HCT116 (cell line): ENCODE data around the gene GNG12. TPM values are rescaled to one million over a fixed set of nuclear protein-coding genes. Genes with fewer than 3 reads are reported as not detected.
A peak's percentile ranks its signal among the peaks of the same experiment; 100 is the strongest.

Experiments used
- ATAC-seq: fragments of 200-7000 bp; cut with Tn5 transposase; 2 replicates; pipeline ENCODE4 v1.9.1; 2020; ENCODE audit warnings: mild to moderate bottlenecking, moderate library complexity
- BruUV-seq: library from RNA; stranded (reverse); fragments of 400-500 nt; replicated peaks from 2 replicates; lab custom pipeline; 2021; lab: Mats Ljungman, UMichigan
- CTCF ChIA-PET: fragments of 300-600 bp; sonication (Branson Sonifier 250); formaldehyde crosslinking; loops from one replicate; lab custom pipeline; 2021; ENCODE audit warnings: antibody characterized with exemption; lab: Charles Lee
- POLR2A ChIA-PET: fragments of 300-600, 350-600 bp; sonication (Branson Sonifier 250); formaldehyde crosslinking; loops from one replicate; lab custom pipeline; 2021; ENCODE audit warnings: antibody characterized with exemption; lab: Charles Lee
- RAD21 ChIA-PET, 2 experiments: fragments of 300-600 bp; sonication (Branson Sonifier 250); formaldehyde crosslinking; loops; one replicate each; lab custom pipeline; 2023; ENCODE audit warnings: low total read pairs in 2 of 2; ENCODE audit not compliant: uncharacterized antibody in 2 of 2, unreplicated experiment in 2 of 2, low non-redundant PET in 1 of 2; lab: Charles Lee
- DNase-seq: peaks from one replicate; pipeline ENCODE4 v3.0.0-alpha.2; 2010; ENCODE audit warnings: low read depth, low spot score
- H2AFZ ChIP-seq: fragments of 200-600 bp; shearing (Covaris generic), sonication (generic); 2 replicates; pipeline ENCODE4 v1.6.1; 2017; ENCODE audit warnings: low read depth, mixed run types, mixed read lengths, antibody characterized with exemption, low read length; ENCODE audit not compliant: poor library complexity, severe bottlenecking
- H3K27ac ChIP-seq: 2 replicates; pipeline ENCODE4 v1.5.1; 2012; ENCODE audit warnings: low read depth, low read length
- H3K27me3 ChIP-seq: fragments of 200-600 bp; sonication (generic); 2 replicates; pipeline ENCODE4 v1.6.1; 2016; ENCODE audit warnings: mixed run types, low read length, mixed read lengths; ENCODE audit not compliant: insufficient read depth
- H3K36me3 ChIP-seq, 2 experiments: fragments of 200-500 bp in 1 of 2; fragments of 200-600 bp in 1 of 2; sonication (Bioruptor generic) in 1 of 2; sonication (generic) in 1 of 2; 2 replicates each; pipeline versions ENCODE4 v1.5.1 to v1.6.1; 2014 to 2016; ENCODE audit warnings: low read length in 2 of 2, inconsistent platforms in 1 of 2, mixed read lengths in 1 of 2, mixed run types in 1 of 2; ENCODE audit not compliant: insufficient read depth in 2 of 2, control insufficient read depth in 1 of 2
- H3K4me1 ChIP-seq, 2 experiments: fragments of 200-600 bp in 1 of 2; sonication (generic) in 1 of 2; 2 replicates each; pipeline versions ENCODE4 v1.5.1 to v1.6.1; 2012 to 2017; ENCODE audit warnings: low read length in 2 of 2, inconsistent platforms in 1 of 2, mild to moderate bottlenecking in 1 of 2, mixed read lengths in 1 of 2, mixed run types in 1 of 2, moderate library complexity in 1 of 2; ENCODE audit not compliant: insufficient read depth in 2 of 2, control insufficient read depth in 1 of 2
- H3K4me2 ChIP-seq: fragments of 200-600 bp; sonication (generic); 2 replicates; pipeline ENCODE4 v1.6.1; 2017; ENCODE audit warnings: mixed run types, low read length, mixed read lengths
- H3K4me3 ChIP-seq, 2 experiments: fragments of 200-600 bp in 1 of 2; sonication (generic) in 1 of 2; replicated peaks in 1 of 2; 2 replicates each; pipeline ENCODE4 v1.5.1; 2011 to 2016; ENCODE audit warnings: low read length in 2 of 2, control low read depth in 1 of 2, low read depth in 1 of 2, mild to moderate bottlenecking in 1 of 2, mixed read lengths in 1 of 2, mixed run types in 1 of 2
- H3K79me2 ChIP-seq: fragments of 200-600 bp; sonication (generic); 2 replicates; pipeline ENCODE4 v1.6.1; 2017; ENCODE audit warnings: mild to moderate bottlenecking, mixed run types, low read length, moderate library complexity, mixed read lengths; ENCODE audit not compliant: insufficient read depth
- H3K9ac ChIP-seq: fragments of 200-600 bp; sonication (generic); 2 replicates; pipeline ENCODE4 v1.6.1; 2016; ENCODE audit warnings: low read length, mixed read lengths
- H3K9me2 ChIP-seq: fragments of 200-600 bp; sonication (generic), shearing (Covaris generic); 2 replicates; pipeline ENCODE4 v1.6.1; 2017; ENCODE audit warnings: mixed run types, mild to moderate bottlenecking, moderate library complexity; ENCODE audit not compliant: insufficient read depth
- H3K9me3 ChIP-seq, 2 experiments: fragments of 200-500 bp in 1 of 2; fragments of 200-600 bp in 1 of 2; sonication (Bioruptor generic) in 1 of 2; sonication (generic) in 1 of 2; 2 replicates each; pipeline ENCODE4 v1.6.1; 2014 to 2017; ENCODE audit warnings: low read length in 2 of 2, mixed read lengths in 2 of 2, inconsistent platforms in 1 of 2, low read depth in 1 of 2, mild to moderate bottlenecking in 1 of 2, mixed run types in 1 of 2, moderate library complexity in 1 of 2; ENCODE audit not compliant: control insufficient read depth in 1 of 2, insufficient read depth in 1 of 2
- H4K20me1 ChIP-seq: fragments of 200-600 bp; sonication (generic), shearing (Covaris generic); 2 replicates; pipeline ENCODE4 v1.6.1; 2017; ENCODE audit warnings: mixed run types, mild to moderate bottlenecking, moderate library complexity; ENCODE audit not compliant: insufficient read depth
- CBX3 ChIP-seq: IDR thresholded peaks from 2 replicates; pipeline ENCODE4 v1.6.1; 2012; ENCODE audit warnings: low read depth
- CEBPB ChIP-seq: IDR thresholded peaks from 2 replicates; pipeline ENCODE4 v1.6.1; 2012; ENCODE audit warnings: low read depth
- CTCF ChIP-seq, 3 experiments: fragments of 200-600 bp in 1 of 3; sonication (generic) in 1 of 3; IDR thresholded peaks in 2 of 3; conservative IDR thresholded peaks in 1 of 3; 2 replicates each; pipeline ENCODE4 v1.5.1; 2012 to 2017; ENCODE audit warnings: low read depth in 2 of 3, low read length in 2 of 3, antibody characterized with exemption in 1 of 3, borderline replicate concordance in 1 of 3, control low read depth in 1 of 3, mild to moderate bottlenecking in 1 of 3, mixed read lengths in 1 of 3, mixed run types in 1 of 3, moderate library complexity in 1 of 3; ENCODE audit not compliant: insufficient read depth in 1 of 3
- EGR1 ChIP-seq: IDR thresholded peaks from 2 replicates; pipeline ENCODE4 v1.6.1; 2012; ENCODE audit warnings: low read depth
- EZH2 ChIP-seq: fragments of 200-600 bp; sonication (generic); IDR thresholded peaks from 2 replicates; pipeline ENCODE4 v1.6.1; 2017; ENCODE audit warnings: antibody characterized with exemption, mixed run types
- FOSL1 ChIP-seq: IDR thresholded peaks from 2 replicates; pipeline ENCODE4 v1.6.1; 2012; ENCODE audit warnings: low read depth
- JUND ChIP-seq: IDR thresholded peaks from 2 replicates; pipeline ENCODE4 v1.6.1; 2012
- POLR2A ChIP-seq: IDR thresholded peaks from 2 replicates; pipeline ENCODE4 v1.7.0; 2011; ENCODE audit warnings: borderline replicate concordance; ENCODE audit not compliant: insufficient read depth, insufficient read length; ENCODE audit errors: extremely low read depth
- POLR2AphosphoS5 ChIP-seq: IDR thresholded peaks from 2 replicates; pipeline ENCODE4 v1.6.1; 2011; ENCODE audit warnings: mild to moderate bottlenecking, low read depth, low read length, moderate library complexity
- RAD21 ChIP-seq: IDR thresholded peaks from 2 replicates; pipeline ENCODE4 v1.6.1; 2012; ENCODE audit warnings: low read depth, mild to moderate bottlenecking
- SIN3A ChIP-seq: IDR thresholded peaks from 2 replicates; pipeline ENCODE4 v1.6.1; 2012; ENCODE audit warnings: low read depth
- SP1 ChIP-seq: IDR thresholded peaks from 2 replicates; pipeline ENCODE4 v1.6.1; 2012; ENCODE audit warnings: low read depth
- YY1 ChIP-seq: IDR thresholded peaks from 2 replicates; pipeline ENCODE4 v1.6.1; 2011; ENCODE audit warnings: low read length, low read depth, moderate library complexity, mild to moderate bottlenecking; ENCODE audit not compliant: insufficient replicate concordance; ENCODE audit errors: extremely low read depth
- ZNF274 ChIP-seq: fragments of 200-500 bp; sonication (Bioruptor generic); IDR thresholded peaks from 2 replicates; pipeline ENCODE4 v1.6.1; 2014; ENCODE audit warnings: mild to moderate bottlenecking, low read depth, low read length, inconsistent platforms
- intact Hi-C: fragments of 100-400 bp; cut with micrococcal nuclease; formaldehyde crosslinking; loops from 2 replicates; pipeline ENCODE4 v1.10.0; 2022
- total RNA-seq: library from RNA; stranded (reverse); gene quantifications from one replicate; pipeline ENCODE4 v1.2.1, GENCODE V29; 2021; ENCODE audit not compliant: unreplicated experiment
- TF ChIP-seq, protein P1 (sequence below): IDR thresholded peaks from 2 replicates; pipeline ENCODE4 v1.6.1; 2012
- TF ChIP-seq, protein P2 (sequence below): IDR thresholded peaks from 2 replicates; pipeline ENCODE4 v1.6.1; 2012

Gene GNG12
- total RNA-seq, 1 experiment from 2014 or later = 49.6 TPM

GRCh38 chr1:67688526-67689219 lies 144.6 kb downstream of the GNG12 start:
- DNase-seq = no peak
- Histone ChIP-seq H3K9me3 (no peaks in the 10 kb centered on the region), H3K9ac (no peak overlapping the region)
- no TSS peak for BruUV-seq
- ATAC-seq = no peak
- CTCF ChIA-PET = interaction anchor here (0.7 to 1.4 kb wide), 3 partner anchors 12 to 127 kb away, joined by 3 to 7 read pairs (median 5); no protein-coding TSS in a partner anchor
- TF ChIP-seq CEBPB = 0 out of 2 replicates have a peak, but pooled peaks have one; percentile 5
- peak; percentile 33 for TF ChIP-seq SP1
- TF ChIP-seq, protein P1, sequence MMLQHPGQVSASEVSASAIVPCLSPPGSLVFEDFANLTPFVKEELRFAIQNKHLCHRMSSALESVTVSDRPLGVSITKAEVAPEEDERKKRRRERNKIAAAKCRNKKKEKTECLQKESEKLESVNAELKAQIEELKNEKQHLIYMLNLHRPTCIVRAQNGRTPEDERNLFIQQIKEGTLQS = no peak
- peak; percentile 27; the same call in 1 of the 2 replicates for TF ChIP-seq FOSL1
- peak; percentile 45 for TF ChIP-seq SIN3A
- TF ChIP-seq JUND = peak; percentile 32
- peak; percentile 82 for TF ChIP-seq POLR2AphosphoS5
- no peak for TF ChIP-seq EZH2
- TF ChIP-seq, all 23 proteins: peak for 6
- Histone ChIP-seq H3K4me1 (peaks cover 20 to 43% of the 10 kb centered on the region in 2 experiments), H3K27ac (no peak overlapping the region), H3K9me2 (no peaks in the 10 kb centered on the region), H3K79me2 (peaks cover 31% of the 10 kb centered on the region), H3K27me3 (no peaks in the 10 kb centered on the region), H3K4me2 (peak overlapping the region; percentile 12; the same call in 1 of the 2 replicates), H3K36me3 (peaks cover 15 to 17% of the 10 kb centered on the region in 2 experiments), H4K20me1 (peaks cover 4% of the 10 kb centered on the region; the same call in 1 of the 2 replicates), H3K4me3 (no peak overlapping the region), H2AFZ (no peak overlapping the region)
- RAD21 ChIA-PET = no interaction called here
- POLR2A ChIA-PET = interaction anchor here (1.3 to 6.3 kb wide), 3 partner anchors 12 to 71 kb away, joined by 3 to 50 read pairs (median 5); no protein-coding TSS in a partner anchor
- intact Hi-C loops = loop anchor here (10.0 kb wide), 3 partner anchors 124 to 696 kb away; partner anchors contain the start of gene GNG12

DNA sequence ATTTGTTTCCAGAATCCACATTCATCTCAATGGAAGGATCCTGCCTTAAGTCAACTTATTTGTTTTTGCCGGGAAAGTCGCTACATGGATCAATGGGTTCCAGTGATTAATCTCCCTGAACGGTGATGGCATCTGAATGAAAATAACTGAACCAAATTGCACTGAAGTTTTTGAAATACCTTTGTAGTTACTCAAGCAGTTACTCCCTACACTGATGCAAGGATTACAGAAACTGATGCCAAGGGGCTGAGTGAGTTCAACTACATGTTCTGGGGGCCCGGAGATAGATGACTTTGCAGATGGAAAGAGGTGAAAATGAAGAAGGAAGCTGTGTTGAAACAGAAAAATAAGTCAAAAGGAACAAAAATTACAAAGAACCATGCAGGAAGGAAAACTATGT lies 145.6 kb downstream of the GNG12 start:
- Histone ChIP-seq H4K20me1 (peaks cover 4% of the 10 kb centered on the region; the same call in 1 of the 2 replicates), H3K79me2 (peaks cover 31% of the 10 kb centered on the region), H3K9me3 (no peaks in the 10 kb centered on the region), H3K4me2 (peak overlapping the region; percentile 90; the same call in 1 of the 2 replicates), H3K36me3 (peaks cover 15 to 17% of the 10 kb centered on the region in 2 experiments), H3K27me3 (no peaks in the 10 kb centered on the region), H3K4me1 (peaks cover 28 to 54% of the 10 kb centered on the region in 2 experiments), H3K4me3 (no peak overlapping the region), H3K27ac (peak overlapping the region; percentile 98; the same call in 1 of the 2 replicates), H3K9me2 (no peaks in the 10 kb centered on the region), H3K9ac (no peak overlapping the region), H2AFZ (no peak overlapping the region)
- BruUV-seq = no TSS peak
- intact Hi-C loops = loop anchor here (2.0 to 10.0 kb wide), 4 partner anchors 61 to 697 kb away; partner anchors contain the start of gene GNG12
- CTCF ChIA-PET = no interaction called here
- RAD21 ChIA-PET = no interaction called here
- POLR2A ChIA-PET = interaction anchor here (1.2 to 6.3 kb wide), 2 partner anchors 13 to 71 kb away, joined by 6 to 50 read pairs; no protein-coding TSS in a partner anchor
- no peak for ATAC-seq
- DNase-seq = no peak
- TF ChIP-seq YY1 = no peak
- no peak for TF ChIP-seq CTCF (IDR thresholded peaks at IDR 0.05 in 2 of 3, conservative IDR thresholded peaks at IDR 0.05 in 1 of 3; ENCODE audit: borderline replicate concordance in 1 of 3, insufficient read depth in 1 of 3, low read depth in 2 of 3, low read length in 2 of 3)
- TF ChIP-seq EGR1 = no peak
- no peak for TF ChIP-seq POLR2A
- no peak for TF ChIP-seq SIN3A
- no peak for TF ChIP-seq CBX3
- no peak for TF ChIP-seq ZNF274
- TF ChIP-seq, protein P2, sequence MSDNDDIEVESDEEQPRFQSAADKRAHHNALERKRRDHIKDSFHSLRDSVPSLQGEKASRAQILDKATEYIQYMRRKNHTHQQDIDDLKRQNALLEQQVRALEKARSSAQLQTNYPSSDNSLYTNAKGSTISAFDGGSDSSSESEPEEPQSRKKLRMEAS = no peak
- no peak for TF ChIP-seq RAD21
- no peak for TF ChIP-seq CEBPB
